GM12891 (cell line): ENCODE data around the gene COL6A1.
"Not testable (repeated sequence)": the region's sequence is repeated elsewhere in the genome, so short reads cannot be mapped to it uniquely, and the experiment has no call there.

Source experiments
- PAX5 ChIP-seq: IDR thresholded peaks from 2 replicates; pipeline ENCODE4 v1.6.1; 2011; ENCODE audit warnings: low read length, moderate library complexity, mild to moderate bottlenecking; ENCODE audit not compliant: insufficient read depth, severe bottlenecking
- POLR2A ChIP-seq: IDR thresholded peaks from 2 replicates; pipeline ENCODE4 v1.6.1; 2011; ENCODE audit warnings: low read depth, low read length, control low read depth
- POLR2AphosphoS5 ChIP-seq: IDR thresholded peaks from 2 replicates; pipeline ENCODE4 v1.6.1; 2011; ENCODE audit warnings: low read depth, low read length, control low read depth
- POU2F2 ChIP-seq: IDR thresholded peaks from 2 replicates; pipeline ENCODE4 v1.6.1; 2011; ENCODE audit warnings: low read depth, mild to moderate bottlenecking, control low read depth, low read length, moderate library complexity
- SPI1 ChIP-seq: IDR thresholded peaks from 2 replicates; pipeline ENCODE4 v1.6.1; 2011; ENCODE audit warnings: low read depth, low read length, control low read depth
- TAF1 ChIP-seq: IDR thresholded peaks from 2 replicates; pipeline ENCODE4 v1.6.1; 2011; ENCODE audit warnings: low read depth, low read length, control low read depth

DNA sequence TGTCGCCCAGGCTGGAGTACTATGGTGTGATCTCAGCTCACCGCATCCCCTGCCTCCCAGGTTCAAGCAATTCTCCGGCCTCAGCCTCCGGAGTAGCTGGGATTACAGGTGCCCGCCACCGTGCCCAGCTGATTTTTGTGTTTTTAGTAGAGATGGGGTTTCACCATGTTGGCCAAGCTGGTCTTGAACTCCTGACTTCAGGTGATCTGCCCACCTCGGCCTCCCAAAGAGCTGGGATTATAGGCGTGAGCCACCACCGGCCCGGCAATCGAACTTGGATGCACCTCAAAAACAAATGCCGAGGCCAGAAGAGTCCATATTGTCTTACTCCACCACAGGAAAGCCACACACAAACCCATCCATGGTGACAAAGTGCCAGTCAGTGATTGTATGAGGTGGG is 65.3 kb downstream of the COL6A1 start:
- TF ChIP-seq POLR2A, POLR2AphosphoS5, TAF1, PAX5, SPI1, POU2F2: not testable (repeated sequence)
